ENCODE data around the gene PRM1.
A peak's percentile ranks its signal among the peaks of the same experiment; 100 is the strongest.

The PRM1 gene

DNA sequence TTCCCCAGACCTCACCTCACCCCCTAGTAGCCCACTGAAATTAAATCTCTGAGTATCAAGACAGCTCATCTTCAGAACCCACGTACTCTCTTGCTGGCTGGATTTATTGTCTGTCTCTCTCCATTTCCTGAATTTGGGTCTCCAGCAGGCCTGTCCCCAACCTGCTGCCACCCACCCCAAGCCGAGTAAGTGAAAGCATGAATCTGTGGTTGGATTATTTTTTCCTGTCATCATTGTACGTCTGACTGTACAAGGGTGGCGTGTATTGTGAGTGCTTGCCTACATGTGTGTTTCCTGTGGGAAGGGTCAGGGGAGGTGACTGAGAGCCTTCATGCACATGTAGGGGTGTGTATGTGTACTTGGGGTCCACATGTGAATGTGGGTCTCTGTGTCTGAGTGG is 17.4 kb downstream of the PRM1 start:
- FAIRE-seq (no peak), DNase-seq (ENCODE audit: insufficient read length, low spot score) (no peak)
- TF ChIP-seq POLR2A (IDR thresholded peaks at IDR 0.05; ENCODE audit: low read depth, low read length): no peak

DNA sequence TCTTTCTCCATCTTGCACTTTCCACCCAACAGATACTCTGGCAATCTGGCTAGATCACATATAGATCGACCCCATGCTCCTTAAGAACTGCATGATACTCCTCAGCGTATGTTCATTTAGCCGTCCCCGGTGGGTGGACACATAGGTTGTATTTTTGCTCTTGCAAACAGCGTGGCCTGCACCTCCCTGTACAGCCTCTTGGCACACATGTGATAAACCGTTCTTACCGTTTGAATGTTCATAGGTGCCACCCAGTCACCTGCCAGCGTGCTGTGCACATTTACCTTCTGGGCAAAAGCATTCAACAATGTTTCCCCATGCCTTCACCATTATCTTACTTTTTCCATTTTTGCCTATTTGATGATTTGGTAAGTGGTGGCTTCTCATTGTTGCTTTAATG is 18.2 kb downstream of the PRM1 start:
- no peak for DNase-seq (ENCODE audit: insufficient read length, low spot score)
- no peak for TF ChIP-seq POLR2A (IDR thresholded peaks at IDR 0.05; ENCODE audit: low read depth, low read length)
- no peak for FAIRE-seq

DNA sequence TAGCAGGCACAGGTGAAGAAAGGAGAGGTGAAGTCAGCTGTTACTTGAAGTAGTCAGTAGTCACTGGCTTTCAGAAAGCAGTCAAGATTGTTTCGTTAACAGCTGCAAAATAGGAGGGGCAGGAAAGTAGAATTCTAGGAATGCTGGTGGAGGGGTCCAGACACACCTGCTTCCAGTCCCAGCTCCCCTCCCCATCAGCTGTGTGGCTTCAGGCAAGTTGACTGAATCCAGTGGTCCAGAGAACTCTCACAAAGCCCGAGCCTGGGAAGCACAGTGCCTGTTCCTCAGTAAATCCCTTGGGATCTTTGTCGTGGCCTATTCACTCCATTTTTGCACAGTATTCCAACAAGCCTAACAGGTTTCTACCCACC is 20.5 kb downstream of the PRM1 start:
- no peak for FAIRE-seq
- no peak for DNase-seq (ENCODE audit: insufficient read length, low spot score)
- no peak for TF ChIP-seq POLR2A (IDR thresholded peaks at IDR 0.05; ENCODE audit: low read depth, low read length)

DNA sequence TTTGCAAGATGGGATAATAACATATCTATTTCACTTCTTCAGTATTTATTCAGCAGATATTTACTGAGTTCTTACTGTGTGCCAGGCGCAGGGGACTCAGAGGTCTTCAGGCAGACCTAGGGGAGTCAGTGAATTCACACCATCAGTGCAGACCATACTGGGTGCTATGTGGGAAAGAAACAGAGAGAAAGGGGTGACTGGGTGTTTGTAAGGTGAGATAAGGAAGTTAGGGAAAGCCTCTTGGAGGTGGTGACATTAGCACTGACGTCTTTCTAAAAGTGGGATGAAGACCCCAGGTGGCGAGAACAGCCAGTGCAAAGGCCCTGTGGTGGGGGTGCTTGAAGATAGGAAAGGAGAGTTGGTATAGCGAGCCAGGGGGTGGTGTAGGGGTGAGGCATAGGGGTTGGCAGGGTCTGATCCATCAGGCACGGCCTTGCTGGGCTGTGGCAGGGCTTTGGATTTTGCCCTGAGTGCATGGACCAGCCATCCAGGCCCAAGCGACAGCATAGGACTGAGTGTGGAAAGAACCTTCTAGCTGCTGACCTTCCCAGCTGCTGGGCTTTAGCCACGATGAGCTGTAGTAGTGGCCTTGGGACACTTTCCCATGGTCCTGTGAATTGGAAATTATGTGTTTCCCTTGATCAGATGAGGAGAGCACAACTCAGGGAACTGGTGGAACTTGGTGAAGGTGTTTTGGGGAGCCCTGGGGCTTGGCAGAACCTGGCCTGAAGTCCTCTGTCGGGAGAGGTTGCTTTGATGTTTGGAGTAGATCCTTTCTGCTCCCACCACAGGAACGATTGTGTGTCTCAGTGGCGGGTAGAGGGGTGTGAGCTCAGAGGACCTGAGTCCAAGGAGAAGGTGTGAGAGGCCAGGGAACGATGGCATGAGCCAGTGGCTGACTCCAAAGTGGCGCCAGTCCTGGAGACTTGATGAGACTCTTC is 21.2 kb downstream of the PRM1 start:
- TF ChIP-seq POLR2A (IDR thresholded peaks at IDR 0.05; ENCODE audit: low read depth, low read length): no peak
- DNase-seq (ENCODE audit: insufficient read length, low spot score): no peak
- FAIRE-seq: no peak

DNA sequence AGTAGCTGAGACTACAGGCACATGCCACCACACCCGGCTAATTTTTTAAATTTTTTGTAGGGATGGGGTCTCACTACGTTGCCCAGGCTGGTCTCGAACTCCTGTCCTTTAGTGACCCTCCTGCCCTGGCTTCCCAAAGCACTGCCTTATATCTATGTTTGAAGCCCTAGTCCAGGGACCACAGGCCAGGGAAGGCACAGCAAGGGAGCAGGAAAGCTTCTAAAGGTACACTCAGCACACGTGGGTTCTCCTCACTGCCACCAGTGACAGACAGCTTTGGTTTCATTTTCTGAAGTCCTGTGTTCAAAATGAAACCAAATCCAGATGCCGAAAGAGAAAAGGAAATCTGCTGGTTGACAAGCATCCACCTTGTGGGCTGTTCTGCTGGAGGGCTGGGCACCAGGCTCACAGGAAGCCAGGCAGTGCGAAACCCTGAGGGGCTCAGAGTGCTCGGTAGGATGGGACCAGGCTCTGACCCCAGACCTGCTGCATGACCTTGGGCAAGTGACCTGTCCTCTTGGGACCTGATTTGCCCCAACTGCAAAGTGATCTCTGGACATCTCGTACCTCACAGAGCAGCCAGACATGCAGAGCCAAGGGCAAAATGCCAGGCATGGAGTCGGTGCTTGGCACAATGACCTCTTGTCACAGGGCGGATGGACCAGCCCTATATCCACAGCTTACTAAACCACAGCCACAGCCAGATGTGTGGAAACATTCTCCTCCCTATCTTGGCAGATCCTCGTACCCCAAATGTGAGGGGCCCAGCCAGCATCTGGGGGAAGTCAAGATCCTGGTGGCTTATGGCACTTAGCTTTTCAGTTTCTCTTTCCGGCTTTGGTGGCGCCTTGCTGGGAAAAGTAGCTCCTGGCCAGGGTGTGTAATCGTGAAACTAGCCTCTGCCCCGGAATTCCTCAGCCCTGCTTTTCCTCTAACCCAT is 22.3 kb downstream of the PRM1 start:
- no peak for TF ChIP-seq POLR2A (IDR thresholded peaks at IDR 0.05; ENCODE audit: low read depth, low read length)
- no peak for FAIRE-seq
- no peak for DNase-seq (ENCODE audit: insufficient read length, low spot score)

DNA sequence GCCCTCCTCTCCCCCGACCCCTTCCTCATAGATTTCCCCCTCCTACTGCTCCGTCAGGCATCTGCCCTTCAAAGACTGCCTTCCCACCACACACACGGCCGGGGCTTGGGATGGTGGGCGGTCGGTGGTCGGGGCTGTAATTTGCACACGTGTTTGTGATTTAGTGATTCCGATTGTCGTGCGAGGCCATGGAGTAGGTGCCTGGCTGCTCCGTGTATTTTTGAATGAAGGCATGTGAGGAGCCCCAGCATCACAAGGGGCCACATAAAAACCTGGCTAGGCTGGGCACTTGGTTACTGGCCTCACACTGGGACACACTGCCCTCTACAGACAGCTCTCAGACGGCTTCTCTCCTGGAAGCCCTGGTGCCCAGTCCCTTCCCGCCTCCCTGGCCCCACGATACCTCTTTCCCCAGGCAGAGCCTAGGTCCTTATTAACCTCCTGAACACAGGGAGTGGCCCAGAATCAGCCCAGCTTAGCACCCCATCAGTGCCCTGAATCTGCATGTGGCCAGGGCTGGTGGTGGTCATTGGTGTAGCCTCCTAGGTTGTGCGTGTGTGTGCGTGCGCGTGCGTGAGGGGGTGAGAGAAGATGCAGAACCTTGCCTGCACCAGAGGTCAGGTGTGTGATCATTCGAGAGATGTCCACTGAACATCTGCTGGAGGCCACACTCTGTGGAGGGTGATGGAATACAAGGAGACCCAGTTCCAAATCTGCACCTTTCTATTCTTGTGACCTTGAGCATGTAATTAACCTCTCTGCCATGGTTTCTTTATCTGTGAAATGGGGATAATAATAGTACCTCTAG is 23.8 kb downstream of the PRM1 start:
- FAIRE-seq: peak; percentile 58
- TF ChIP-seq POLR2A (IDR thresholded peaks at IDR 0.05; ENCODE audit: low read depth, low read length): no peak
- peak; percentile 95 for DNase-seq (ENCODE audit: insufficient read length, low spot score)

DNA sequence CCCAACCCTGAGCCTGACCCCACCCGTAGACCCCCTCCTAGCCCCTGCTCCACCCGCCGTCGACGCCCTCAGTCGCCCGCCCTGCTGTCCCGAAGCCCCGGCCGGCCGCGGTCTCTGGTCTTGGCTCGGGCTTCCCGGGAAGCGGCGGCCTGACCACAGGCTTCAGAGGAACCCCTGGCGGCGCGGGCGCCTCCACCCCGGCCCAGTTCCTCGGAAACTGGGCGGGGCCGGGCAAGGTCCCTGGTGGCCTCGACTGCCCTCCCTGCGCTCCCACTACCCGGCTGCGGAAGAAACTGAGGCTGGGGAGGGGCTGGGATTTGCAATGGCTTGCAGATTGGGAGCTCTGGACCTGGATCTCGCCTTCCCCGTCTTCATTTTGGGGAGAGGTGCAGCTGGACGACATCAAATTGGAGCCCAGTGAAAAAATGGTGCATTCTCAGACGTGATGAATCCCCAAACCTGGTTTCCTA is 24.4 kb downstream of the PRM1 start:
- DNase-seq (ENCODE audit: insufficient read length, low spot score): peak; percentile 68
- FAIRE-seq: no peak
- TF ChIP-seq POLR2A (IDR thresholded peaks at IDR 0.05; ENCODE audit: low read depth, low read length): no peak

DNA sequence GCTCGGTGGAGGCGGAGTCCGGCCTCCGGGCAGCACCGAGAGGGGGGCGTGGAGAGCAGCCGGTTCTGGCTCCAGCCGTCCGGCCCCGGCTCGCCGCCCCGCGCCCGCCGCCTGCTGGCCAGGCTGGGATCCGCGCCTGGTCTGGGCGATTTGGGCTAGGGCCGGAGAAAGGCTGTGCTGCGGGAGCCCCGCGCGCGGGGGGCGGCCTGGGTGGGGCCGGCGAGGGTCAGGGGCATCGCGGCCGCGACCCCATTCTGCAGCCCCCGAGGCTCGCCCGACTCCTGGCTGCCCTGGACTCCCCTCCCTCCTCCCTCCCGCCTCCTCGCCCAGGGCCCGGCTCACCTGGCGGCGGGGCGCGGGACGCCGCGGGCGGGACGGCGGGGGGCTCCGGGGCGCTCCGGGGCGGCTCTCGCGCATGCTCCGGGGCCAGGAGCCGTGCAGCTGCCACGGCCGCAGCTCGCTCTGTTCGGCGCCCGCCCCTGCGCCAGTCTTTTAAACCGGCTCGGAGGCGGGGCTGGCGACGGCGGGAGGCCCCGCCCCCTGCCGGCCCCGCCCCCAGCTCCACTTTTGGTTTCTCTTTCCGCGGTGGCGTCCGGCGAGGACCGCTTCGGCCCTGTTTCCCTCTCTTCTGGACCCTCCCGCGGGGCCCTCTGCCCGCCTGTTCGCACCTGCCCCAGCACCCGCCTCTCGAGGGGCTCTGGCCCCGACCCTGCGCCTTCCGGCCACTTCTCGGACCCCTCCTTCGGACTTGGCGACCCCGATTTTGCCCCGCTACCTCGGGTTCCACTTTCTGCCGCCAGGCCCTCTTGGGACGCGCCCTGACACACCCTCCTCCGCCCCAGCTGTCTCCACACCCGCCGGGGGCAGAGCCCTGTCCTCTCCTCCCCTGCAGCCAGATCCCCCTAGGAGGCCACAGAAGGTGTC is 25.1 kb downstream of the PRM1 start, which contains the start of gene SOCS1:
Gene SOCS1 (minus strand): TSS at position 468 of the 924 bp plus-strand sequence. CDS start 726 bp downstream, outside the sequence.
- DNase-seq (ENCODE audit: insufficient read length, low spot score): peak; percentile 93
- FAIRE-seq: no peak
- peak; percentile 98 for TF ChIP-seq POLR2A (IDR thresholded peaks at IDR 0.05; ENCODE audit: low read depth, low read length)

DNA sequence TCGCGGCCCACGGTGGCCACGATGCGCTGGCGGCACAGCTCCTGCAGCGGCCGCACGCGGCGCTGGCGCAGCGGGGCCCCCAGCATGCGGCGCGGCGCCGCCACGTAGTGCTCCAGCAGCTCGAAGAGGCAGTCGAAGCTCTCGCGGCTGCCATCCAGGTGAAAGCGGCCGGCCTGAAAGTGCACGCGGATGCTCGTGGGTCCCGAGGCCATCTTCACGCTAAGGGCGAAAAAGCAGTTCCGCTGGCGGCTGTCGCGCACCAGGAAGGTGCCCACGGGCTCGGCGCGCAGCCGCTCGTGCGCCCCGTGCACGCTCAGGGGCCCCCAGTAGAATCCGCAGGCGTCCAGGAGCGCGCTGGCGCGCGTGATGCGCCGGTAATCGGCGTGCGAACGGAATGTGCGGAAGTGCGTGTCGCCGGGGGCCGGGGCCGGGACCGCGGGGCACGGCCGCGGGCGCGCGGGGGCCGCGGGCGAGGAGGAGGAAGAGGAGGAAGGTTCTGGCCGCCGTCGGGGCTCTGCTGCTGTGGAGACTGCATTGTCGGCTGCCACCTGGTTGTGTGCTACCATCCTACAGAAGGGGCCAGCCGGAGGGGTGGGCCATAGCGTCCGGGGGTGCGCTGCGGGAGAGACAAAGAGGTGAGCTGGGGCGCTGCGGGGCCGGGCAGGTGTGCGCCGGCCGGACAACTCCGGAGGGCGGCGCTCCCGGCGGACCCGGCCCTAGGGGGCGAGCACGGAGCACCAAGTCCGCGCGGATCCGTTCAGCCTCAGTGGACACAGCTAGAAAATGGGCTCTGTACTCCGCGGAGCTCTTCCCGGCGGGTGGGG is 26.0 kb downstream of the PRM1 start:
- no peak for TF ChIP-seq POLR2A (IDR thresholded peaks at IDR 0.05; ENCODE audit: low read depth, low read length)
- DNase-seq (ENCODE audit: insufficient read length, low spot score) (no peak), FAIRE-seq (no peak)

DNA sequence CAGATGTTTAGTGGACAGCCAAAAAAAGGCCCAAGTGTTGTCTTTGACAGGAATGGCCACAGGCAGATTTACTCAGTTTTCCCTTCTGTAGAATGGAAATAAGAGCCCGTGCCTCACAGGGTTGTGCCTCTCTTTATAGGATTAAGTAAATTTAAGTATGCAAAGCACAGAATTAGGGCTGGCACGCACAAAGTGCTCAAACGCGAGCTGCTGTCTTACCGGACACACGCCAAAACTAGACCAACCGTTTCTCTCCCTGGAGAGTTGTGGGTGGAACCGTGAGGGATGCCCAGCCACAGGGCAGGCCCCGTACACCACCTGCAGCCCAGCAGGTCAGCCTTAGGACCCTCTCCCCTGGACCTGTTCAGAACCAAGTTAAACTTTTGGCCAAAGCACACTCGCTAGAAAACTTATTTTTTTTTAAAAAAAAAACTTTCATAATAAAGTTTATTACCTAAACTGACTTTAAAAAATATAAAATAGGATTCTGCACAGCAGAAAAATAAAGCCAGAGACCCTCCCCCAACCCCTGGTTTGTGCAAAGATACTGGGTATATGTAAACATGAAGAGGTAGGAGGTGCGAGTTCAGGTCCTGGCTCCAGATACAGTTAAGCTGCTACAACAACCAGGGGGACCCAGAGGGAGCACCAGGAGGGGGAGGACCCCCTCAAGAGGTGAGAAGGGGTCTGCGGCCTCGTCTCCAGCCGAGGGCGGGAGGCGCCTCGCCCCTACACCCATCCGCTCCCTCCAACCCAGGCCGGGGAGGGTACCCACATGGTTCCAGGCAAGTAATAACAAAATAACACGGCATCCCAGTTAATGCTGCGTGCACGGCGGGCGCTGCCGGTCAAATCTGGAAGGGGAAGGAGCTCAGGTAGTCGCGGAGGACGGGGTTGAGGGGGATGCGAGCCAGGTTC is 26.9 kb downstream of the PRM1 start:
- no peak for TF ChIP-seq POLR2A (IDR thresholded peaks at IDR 0.05; ENCODE audit: low read depth, low read length)

More for the DNA sequence above, 26.9 kb downstream of the PRM1 start:
- FAIRE-seq (no peak), DNase-seq (ENCODE audit: insufficient read length, low spot score) (no peak)

Data from H54 (cell line).